Gastroesophageal sphincter (tissue), 4 donors: Measurements from ENCODE around the gene TP53AIP1. TPM values are rescaled to one million over a fixed set of nuclear protein-coding genes. Genes with fewer than 3 reads are reported as not detected.

Source experiments
- ATAC-seq: fragments of 150-250 bp; one replicate; pipeline ENCODE4 v1.9.1; 2016; ENCODE audit warnings: mild to moderate bottlenecking, moderate library complexity
- H3K27ac ChIP-seq, 4 donors: fragments of 200-600 bp; sonication (generic) in 3 of 4; 1 replicate in 3 of 4; 2 replicates in 1 of 4; pipeline ENCODE4 v1.5.1; 2016 to 2019
- H3K27me3 ChIP-seq: fragments of 200-600 bp; sonication (generic); one replicate; pipeline ENCODE4 v1.5.1; 2019
- H3K36me3 ChIP-seq, 2 donors: fragments of 200-600 bp; sonication (generic); one replicate each; pipeline ENCODE4 v1.5.1; 2019; ENCODE audit warnings: control low read depth in 1 of 2
- H3K4me1 ChIP-seq, 3 donors: fragments of 200-600 bp; sonication (generic); 1 replicate in 2 of 3; 2 replicates in 1 of 3; pipeline ENCODE4 v1.5.1; 2016 to 2019; ENCODE audit warnings: control low read depth in 2 of 3
- H3K4me3 ChIP-seq, 2 donors: fragments of 200-600 bp; sonication (generic); one replicate each; pipeline ENCODE4 v1.5.1; 2019; ENCODE audit warnings: mild to moderate bottlenecking in 1 of 2, moderate library complexity in 1 of 2
- H3K9me3 ChIP-seq, 3 donors: fragments of 200-600 bp; sonication (generic); one replicate each; pipeline ENCODE4 v1.5.1; 2017 to 2019; ENCODE audit warnings: control low read depth in 2 of 3
- EP300 ChIP-seq: sonication (generic); formaldehyde crosslinking; IDR thresholded peaks from one replicate; pipeline ENCODE4 v1.6.1; 2017; ENCODE audit warnings: antibody characterized with exemption, mild to moderate bottlenecking
- POLR2A ChIP-seq, 2 donors: fragments of 450-650 bp; IDR thresholded peaks; one replicate each; pipeline ENCODE4 v1.6.1; 2017; ENCODE audit warnings: antibody characterized with exemption in 2 of 2, mild to moderate bottlenecking in 2 of 2, moderate library complexity in 1 of 2
- POLR2AphosphoS5 ChIP-seq: sonication (generic); formaldehyde crosslinking; IDR thresholded peaks from one replicate; pipeline ENCODE4 v1.6.1; 2017; ENCODE audit warnings: antibody characterized with exemption
- WGBS, 2 donors: methylation state at CpG; one replicate each; pipeline ENCODE4 v1.1.5; 2018; ENCODE audit warnings: low coverage in 1 of 2; 5-methylcytosine and 5-hydroxymethylcytosine counted together
- total RNA-seq, 4 donors: library from RNA; depleted of rRNA; stranded (reverse); fragments of >200 nt; gene quantifications; one replicate each; pipeline ENCODE4 v1.1.0, GENCODE V29; 2016
- TF ChIP-seq, protein P1 (sequence below), 4 experiments: fragments of 200-600 bp in 2 of 4; fragments of 450-650 bp in 2 of 4; sonication (generic) in 1 of 4; IDR thresholded peaks; one replicate each; pipeline ENCODE4 v1.5.1; 2017 to 2019; ENCODE audit warnings: antibody characterized with exemption in 4 of 4, mild to moderate bottlenecking in 2 of 4, moderate library complexity in 2 of 4

Gene TP53AIP1
- total RNA-seq, 4 donors from 2014 or later: 0.42 TPM; not detected in 3

DNA sequence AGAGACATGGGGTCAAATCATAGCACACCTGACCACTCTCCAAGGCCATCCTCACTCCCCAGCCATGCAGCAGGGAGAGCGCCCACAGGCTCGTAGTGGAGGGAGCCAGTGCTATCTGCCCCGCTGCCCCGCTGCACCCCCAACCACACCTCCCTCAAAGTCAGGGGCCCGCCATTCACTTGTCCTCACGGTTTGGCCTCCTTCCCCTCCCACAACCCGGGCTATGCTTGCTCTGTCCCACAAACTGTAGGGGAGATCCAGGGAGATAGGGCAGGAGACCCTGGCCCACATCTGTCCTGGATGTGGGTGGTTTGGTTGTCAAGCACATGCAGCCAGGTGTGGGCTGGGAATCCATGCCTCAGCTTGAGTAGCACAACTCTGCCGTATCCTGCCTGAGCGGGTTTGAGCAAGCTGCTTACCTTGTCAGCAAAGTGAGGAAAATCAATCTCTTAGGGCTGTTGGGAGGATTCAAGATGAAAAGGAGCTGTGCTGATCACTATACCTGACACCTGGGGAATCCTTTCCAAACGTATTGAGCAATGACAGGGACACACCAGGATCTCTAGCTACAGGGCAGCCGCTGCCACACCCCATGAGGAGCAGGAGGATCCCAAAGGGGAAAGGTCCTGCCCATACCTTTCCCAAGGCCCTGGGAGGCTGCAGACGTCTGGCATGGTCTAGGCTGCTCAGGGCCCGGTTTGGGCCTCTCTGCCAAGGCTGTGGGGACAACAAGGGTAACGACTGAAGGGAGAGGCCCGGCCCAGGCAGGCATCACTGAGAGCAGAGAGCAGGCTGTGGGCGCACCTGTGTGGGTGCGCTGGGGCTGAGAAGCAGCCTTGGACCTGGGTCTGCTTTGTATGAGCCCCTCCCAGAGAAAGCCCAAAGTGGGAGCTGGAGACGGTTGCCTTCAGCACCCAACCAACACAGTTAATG is 28.2 kb downstream of the TP53AIP1 start:
- peaks cover 0 to under 1% (median 0%) of the 10 kb centered on the region in 3 donors for H3K4me1 ChIP-seq
- H3K36me3 ChIP-seq: no peaks in the 10 kb centered on the region
- no peak for ATAC-seq
- TF ChIP-seq, protein P1, sequence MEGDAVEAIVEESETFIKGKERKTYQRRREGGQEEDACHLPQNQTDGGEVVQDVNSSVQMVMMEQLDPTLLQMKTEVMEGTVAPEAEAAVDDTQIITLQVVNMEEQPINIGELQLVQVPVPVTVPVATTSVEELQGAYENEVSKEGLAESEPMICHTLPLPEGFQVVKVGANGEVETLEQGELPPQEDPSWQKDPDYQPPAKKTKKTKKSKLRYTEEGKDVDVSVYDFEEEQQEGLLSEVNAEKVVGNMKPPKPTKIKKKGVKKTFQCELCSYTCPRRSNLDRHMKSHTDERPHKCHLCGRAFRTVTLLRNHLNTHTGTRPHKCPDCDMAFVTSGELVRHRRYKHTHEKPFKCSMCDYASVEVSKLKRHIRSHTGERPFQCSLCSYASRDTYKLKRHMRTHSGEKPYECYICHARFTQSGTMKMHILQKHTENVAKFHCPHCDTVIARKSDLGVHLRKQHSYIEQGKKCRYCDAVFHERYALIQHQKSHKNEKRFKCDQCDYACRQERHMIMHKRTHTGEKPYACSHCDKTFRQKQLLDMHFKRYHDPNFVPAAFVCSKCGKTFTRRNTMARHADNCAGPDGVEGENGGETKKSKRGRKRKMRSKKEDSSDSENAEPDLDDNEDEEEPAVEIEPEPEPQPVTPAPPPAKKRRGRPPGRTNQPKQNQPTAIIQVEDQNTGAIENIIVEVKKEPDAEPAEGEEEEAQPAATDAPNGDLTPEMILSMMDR (IDR thresholded peaks at IDR 0.05): no peak
- TF ChIP-seq POLR2A (IDR thresholded peaks at IDR 0.05) (no peak), EP300 (no peak), POLR2AphosphoS5 (no peak)
- H3K27me3 ChIP-seq: no peaks in the 10 kb centered on the region
- no peak overlapping the region for H3K27ac ChIP-seq
- H3K9me3 ChIP-seq: no peaks in the 10 kb centered on the region
- no peak overlapping the region for H3K4me3 ChIP-seq
- WGBS, 2 donors: 96 to 100% methylated on average over 5 of the region's 18 CpGs

DNA sequence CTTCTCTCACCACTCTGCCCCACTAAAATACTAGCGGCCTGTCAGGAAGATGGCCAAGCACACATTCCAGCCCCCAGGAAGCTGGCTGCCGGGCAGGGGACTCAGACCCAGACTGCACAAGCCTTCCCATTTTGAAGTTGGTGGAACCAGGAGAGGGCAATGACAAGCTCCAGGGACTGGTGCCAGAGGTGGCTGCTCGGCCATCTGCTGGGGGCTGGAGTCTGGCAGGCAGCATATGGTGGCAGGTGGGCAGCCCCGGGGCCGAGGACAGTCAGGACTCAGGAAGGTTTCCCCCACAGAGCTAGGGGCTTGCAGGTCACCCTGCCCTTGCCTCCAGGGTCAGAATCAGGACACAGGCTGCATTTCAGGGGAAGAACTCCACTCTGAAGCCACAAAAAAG is 28.9 kb downstream of the TP53AIP1 start:
- ATAC-seq: no peak
- Histone ChIP-seq H3K27me3 (no peaks in the 10 kb centered on the region), H3K27ac (no peak overlapping the region), H3K4me1 (peaks cover 0 to 7% (median 0%) of the 10 kb centered on the region in 3 donors), H3K4me3 (no peak overlapping the region), H3K9me3 (no peaks in the 10 kb centered on the region), H3K36me3 (no peaks in the 10 kb centered on the region)
- TF ChIP-seq, protein P1 (IDR thresholded peaks at IDR 0.05): no peak
- no peak for TF ChIP-seq EP300
- no CpG with 5 or more reads among the region's 5 CpGs for WGBS, 2 donors

DNA sequence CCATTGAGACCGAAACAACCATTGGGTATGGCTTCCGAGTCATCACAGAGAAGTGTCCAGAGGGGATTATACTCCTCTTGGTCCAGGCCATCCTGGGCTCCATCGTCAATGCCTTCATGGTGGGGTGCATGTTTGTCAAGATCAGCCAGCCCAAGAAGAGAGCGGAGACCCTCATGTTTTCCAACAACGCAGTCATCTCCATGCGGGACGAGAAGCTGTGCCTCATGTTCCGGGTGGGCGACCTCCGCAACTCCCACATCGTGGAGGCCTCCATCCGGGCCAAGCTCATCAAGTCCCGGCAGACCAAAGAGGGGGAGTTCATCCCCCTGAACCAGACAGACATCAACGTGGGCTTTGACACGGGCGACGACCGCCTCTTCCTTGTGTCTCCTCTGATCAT is 31.0 kb downstream of the TP53AIP1 start:
- Histone ChIP-seq H3K36me3 (no peaks in the 10 kb centered on the region), H3K4me3 (no peak overlapping the region), H3K27ac (no peak overlapping the region), H3K27me3 (no peaks in the 10 kb centered on the region), H3K4me1 (peaks cover 0 to 14% (median 0%) of the 10 kb centered on the region in 3 donors), H3K9me3 (no peaks in the 10 kb centered on the region)
- no peak for ATAC-seq
- WGBS, 2 donors: 100% methylated on average over 1 of the region's 18 CpGs; no CpG with 5 or more reads in 1 of the 2 donors
- TF ChIP-seq, protein P1 (IDR thresholded peaks at IDR 0.05): no peak
- TF ChIP-seq EP300: no peak
- no peak for TF ChIP-seq POLR2AphosphoS5
- no peak for TF ChIP-seq POLR2A (IDR thresholded peaks at IDR 0.05)

DNA sequence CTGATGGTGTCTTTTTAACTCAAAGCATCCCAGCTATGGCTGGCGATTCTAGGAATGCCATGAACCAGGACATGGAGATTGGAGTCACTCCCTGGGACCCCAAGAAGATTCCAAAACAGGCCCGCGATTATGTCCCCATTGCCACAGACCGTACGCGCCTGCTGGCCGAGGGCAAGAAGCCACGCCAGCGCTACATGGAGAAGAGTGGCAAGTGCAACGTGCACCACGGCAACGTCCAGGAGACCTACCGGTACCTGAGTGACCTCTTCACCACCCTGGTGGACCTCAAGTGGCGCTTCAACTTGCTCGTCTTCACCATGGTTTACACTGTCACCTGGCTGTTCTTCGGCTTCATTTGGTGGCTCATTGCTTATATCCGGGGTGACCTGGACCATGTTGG is 31.4 kb downstream of the TP53AIP1 start:
- 99 to 100% methylated on average over 3 to 11 of the region's 17 CpGs for WGBS, 2 donors
- no peaks in the 10 kb centered on the region for H3K27me3 ChIP-seq
- H3K36me3 ChIP-seq: no peaks in the 10 kb centered on the region
- H3K27ac ChIP-seq: no peak overlapping the region
- no peak overlapping the region for H3K4me3 ChIP-seq
- no peak for ATAC-seq
- H3K4me1 ChIP-seq: peaks cover 0 to 17% (median 0%) of the 10 kb centered on the region in 3 donors
- no peaks in the 10 kb centered on the region for H3K9me3 ChIP-seq
- TF ChIP-seq POLR2A (IDR thresholded peaks at IDR 0.05) (no peak), POLR2AphosphoS5 (no peak), EP300 (no peak)
- TF ChIP-seq, protein P1 (IDR thresholded peaks at IDR 0.05): no peak

DNA sequence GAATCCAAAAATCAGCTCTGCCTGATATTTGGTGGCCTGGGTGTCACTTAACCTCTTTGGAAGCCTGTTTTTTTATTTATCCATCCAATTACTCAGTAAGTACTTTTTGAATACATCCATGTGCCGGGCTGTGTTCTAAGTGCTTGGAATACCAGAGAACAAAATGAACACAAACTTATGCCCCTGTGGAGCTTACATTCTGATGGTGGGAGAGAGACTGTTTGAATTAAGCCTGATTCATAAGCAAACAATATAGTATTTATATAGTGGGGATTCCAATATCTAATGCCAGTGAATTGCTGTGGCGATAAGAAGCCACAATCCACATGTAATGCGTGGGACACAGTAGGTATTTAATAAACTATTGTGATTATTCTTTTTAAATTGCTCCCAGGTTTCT is 32.1 kb downstream of the TP53AIP1 start:
- Histone ChIP-seq H3K4me3 (no peak overlapping the region), H3K27ac (no peak overlapping the region), H3K9me3 (no peaks in the 10 kb centered on the region), H3K36me3 (no peaks in the 10 kb centered on the region), H3K4me1 (peaks cover 0 to 23% (median 0%) of the 10 kb centered on the region in 3 donors), H3K27me3 (no peaks in the 10 kb centered on the region)
- TF ChIP-seq, protein P1 (IDR thresholded peaks at IDR 0.05): no peak
- WGBS, 2 donors: 86 to 100% methylated on average over 3 of the region's 3 CpGs
- no peak for ATAC-seq
